Stimulated activated effector memory CD8-positive, alpha-beta T cell treated with anti-CD3 and anti-CD28 coated beads, Interleukin-12 subunit alpha, Interleukin-12 subunit beta, amount 100 ng/mL, for 72 hours (primary cell): ENCODE measurements around the gene PET100.

Experiments used
- ATAC-seq: fragments of 150-1000 bp; cut with Tn5 transposase; 2 replicates; pipeline ENCODE4 v1.10.0; 2021
- DNase-seq, 2 donors: peaks; one replicate each; pipeline ENCODE4 v3.0.0; 2021 to 2022; ENCODE audit warnings: low spot score in 2 of 2
- H3K27ac Mint-ChIP-seq: one replicate; pipeline ENCODE4 v1.8.0; 2022; ENCODE audit warnings: mild to moderate bottlenecking, mixed read lengths
- H3K36me3 Mint-ChIP-seq: one replicate; pipeline ENCODE4 v1.8.0; 2022; ENCODE audit warnings: mild to moderate bottlenecking, mixed read lengths
- H3K4me1 Mint-ChIP-seq: one replicate; pipeline ENCODE4 v1.8.0; 2022; ENCODE audit warnings: mixed read lengths
- H3K4me3 Mint-ChIP-seq: one replicate; pipeline ENCODE4 v1.8.0; 2022; ENCODE audit warnings: mild to moderate bottlenecking, mixed read lengths
- H3K9me3 Mint-ChIP-seq: one replicate; pipeline ENCODE4 v1.8.0; 2022; ENCODE audit warnings: mixed read lengths

PET100 gene

DNA sequence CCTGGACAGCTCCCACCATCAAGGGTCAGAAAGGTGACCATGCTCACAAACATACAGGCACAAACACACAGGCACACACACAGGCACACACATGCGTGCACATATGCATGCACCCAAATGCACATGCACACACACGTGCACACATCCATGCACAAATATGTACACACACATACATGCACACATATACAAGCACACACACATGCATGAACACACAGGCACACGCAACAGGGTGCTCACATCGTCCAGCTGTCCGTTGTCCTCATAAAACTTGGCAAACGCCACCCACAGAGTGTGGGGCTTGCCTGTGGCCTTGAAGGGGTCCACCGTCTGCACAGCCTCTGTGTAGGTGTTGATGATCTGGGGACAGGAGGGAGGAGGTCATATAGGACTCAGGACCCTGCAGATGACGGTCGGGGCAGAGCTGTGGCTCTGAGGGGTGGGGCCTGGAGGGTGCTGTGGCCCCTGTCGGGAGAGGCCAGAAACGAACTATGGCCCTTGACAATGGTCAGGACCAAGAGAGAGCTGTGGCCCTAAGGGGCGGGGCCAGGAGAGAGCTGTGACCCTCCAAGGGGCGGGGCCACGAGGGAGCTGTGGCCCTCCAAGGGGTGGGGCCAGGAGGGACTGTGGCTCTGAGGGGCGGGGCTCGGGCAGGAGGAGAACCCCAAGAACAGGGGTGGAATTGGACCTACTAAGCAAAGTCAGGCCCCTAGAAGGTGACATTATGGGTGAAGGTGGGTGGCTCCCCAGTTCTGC is 6.5 kb upstream of the PET100 start:
- Mint-ChIP-seq H3K4me3 (no peak overlapping the region), H3K9me3 (no peaks in the 10 kb centered on the region), H3K36me3 (peaks cover 72% of the 10 kb centered on the region), H3K27ac (no peak overlapping the region), H3K4me1 (peaks cover 6% of the 10 kb centered on the region)
- DNase-seq (no peak), ATAC-seq (no peak)

DNA sequence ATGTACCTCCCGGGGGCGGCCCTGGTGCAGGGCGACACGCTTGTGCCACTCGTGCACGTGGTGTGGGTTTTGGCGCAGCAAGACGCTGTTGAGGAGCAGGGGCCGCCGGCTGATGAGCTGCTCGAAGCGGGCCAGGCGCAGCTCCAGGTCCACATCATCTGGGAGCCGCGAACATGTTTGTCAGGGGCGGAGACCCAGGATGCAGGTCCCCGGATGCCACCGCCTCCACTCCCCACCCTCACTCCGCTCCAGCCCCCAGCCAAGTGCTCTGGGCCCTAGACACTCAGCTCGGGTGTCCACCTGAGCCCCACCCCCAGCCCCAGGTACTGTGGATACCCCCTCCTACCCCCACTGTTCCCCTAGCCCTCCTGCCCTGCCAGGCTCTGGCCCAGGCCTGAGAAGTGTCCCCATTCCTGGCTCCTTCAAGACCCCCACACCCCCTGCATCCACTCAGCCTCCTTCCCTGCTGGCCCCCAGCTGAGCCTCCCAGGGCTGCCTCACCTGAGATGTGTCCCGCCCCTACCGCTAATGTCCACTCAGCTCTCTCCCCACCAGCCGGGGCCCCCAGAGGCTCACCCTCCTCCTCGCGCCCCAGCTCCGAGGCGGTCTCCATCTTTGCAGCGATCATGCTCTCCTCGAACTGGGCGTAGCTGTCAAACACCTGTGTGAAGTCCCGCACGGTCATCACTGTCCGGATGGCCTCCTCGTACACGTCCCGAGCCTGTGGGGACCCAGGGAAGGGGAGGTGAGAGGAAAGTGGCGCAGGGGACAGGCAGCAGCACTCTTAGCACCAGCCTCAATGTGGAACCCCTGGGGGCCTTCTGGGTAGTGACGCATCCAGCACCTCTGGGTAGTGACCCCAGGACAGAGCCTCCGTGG is 5.6 kb upstream of the PET100 start:
- H3K4me3 Mint-ChIP-seq = no peak overlapping the region
- H3K4me1 Mint-ChIP-seq = peaks cover 15% of the 10 kb centered on the region
- H3K9me3 Mint-ChIP-seq = no peaks in the 10 kb centered on the region
- no peak for ATAC-seq
- H3K27ac Mint-ChIP-seq = no peak overlapping the region
- no peak for DNase-seq
- peaks cover 68% of the 10 kb centered on the region for H3K36me3 Mint-ChIP-seq

DNA sequence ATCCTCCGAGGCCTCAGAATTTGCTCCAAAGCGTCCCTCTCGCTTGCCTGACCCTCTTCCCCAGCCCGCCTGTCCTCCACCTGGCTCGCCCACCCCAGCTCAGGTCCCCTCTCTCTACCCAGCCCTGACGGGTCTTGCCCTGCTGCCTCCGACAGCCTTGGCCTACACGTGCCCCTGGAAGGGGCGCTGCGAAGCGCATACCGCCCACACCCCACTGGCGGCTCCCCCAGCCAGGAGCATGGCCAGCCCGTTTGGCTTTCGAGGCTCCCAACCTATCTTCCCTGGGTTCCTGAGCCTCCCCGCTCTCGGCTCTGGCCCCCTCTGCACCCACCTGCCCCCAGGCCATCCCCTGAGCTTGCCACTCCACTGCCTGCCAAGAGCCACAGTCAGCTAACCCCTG is 4.8 kb upstream of the PET100 start:
- Mint-ChIP-seq H3K4me3 (no peak overlapping the region), H3K9me3 (no peaks in the 10 kb centered on the region), H3K36me3 (peaks cover 74% of the 10 kb centered on the region), H3K27ac (no peak overlapping the region), H3K4me1 (peaks cover 23% of the 10 kb centered on the region)
- no peak for ATAC-seq
- no peak for DNase-seq

DNA sequence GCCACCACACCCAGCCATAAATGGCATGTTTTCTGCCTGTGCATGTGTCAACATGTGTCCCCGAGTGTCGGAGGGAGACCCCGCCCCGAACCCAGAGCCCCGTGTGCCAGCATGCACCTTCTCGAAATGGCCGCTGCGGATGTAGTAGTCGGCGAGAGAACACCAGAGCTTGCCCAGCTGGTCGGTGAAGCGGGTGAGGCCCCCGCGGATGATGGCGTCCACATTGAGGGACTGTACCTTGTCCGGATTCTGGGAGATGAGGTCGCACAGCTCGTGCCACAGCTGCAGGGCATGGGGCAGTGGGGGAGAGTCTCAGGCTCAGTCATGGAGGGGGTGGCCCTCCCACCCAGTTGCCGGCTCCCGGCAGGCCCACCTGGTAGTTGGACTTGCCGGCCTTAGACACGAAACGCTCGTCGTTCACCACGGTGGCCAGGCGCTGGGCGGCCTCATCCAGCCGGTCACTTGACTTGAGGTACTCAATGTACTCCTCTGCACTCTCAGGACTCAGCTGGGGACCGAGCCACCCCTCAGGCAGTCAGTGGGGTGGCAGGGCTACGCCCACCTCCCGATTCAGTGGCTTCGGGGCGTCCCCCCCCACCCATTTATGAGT is 3.7 kb upstream of the PET100 start:
- Mint-ChIP-seq H3K4me1 (peaks cover 34% of the 10 kb centered on the region), H3K27ac (no peak overlapping the region), H3K36me3 (peaks cover 76% of the 10 kb centered on the region), H3K4me3 (no peak overlapping the region), H3K9me3 (no peaks in the 10 kb centered on the region)
- ATAC-seq = no peak
- DNase-seq = no peak

DNA sequence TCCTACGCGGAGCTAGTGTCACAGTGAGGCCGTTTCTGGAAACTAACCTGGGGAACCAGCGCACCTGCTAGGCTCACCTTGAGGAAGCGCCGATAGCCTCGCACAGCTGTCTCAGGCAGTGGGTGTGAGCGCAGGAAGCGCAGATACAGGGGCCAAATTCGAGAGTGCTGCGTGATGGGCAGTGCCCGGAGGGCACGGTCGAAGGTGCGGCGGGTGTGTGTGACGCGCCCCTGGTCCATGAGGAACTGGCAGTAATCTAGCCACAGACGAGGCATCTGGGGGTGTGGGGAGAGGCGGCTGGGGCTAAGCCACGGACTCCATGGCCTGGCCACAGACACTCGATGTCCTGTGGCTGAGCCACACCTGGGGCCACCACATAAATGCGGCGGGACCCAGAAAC is 2.4 kb upstream of the PET100 start:
- Mint-ChIP-seq H3K9me3 (no peaks in the 10 kb centered on the region), H3K27ac (no peak overlapping the region), H3K4me1 (peaks cover 37% of the 10 kb centered on the region), H3K36me3 (peaks cover 76% of the 10 kb centered on the region), H3K4me3 (peak overlapping the region; percentile 6)
- ATAC-seq (no peak), DNase-seq (no peak)

DNA sequence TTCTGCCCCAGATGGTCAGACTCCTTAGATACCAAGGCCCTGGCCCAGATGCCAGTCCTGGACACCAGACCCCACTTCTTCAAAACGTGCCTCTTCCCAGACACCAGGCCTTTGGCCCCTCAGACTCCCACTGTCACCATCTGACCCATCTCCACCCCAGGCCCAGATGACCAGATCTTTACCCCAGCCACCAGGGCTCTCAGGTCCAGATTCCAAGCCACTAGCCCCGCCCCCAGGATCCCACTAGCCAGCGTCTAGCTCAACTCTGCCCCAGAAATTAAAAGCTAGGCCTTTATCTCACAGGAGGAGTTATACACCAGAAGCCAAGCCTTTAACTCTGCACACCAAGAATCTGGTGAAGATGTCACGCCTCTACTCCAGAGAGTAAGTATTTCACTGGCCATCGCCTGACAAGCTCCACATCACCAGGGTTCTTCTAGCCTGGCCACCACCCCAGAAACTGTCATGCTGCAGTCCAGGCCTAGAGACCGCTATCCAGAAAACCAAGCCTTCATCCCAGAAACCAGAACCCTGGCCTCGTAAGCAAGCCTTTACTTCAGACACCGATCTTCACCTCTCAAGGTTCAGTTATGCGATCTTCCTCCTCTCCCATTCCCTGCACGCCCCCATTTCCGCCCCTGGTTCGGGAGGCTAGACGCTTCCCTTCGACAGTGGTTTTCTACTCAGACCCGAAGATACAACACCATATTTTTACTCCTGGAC is 843 bp upstream of the PET100 start:
- H3K36me3 Mint-ChIP-seq = peaks cover 73% of the 10 kb centered on the region
- ATAC-seq (no peak), DNase-seq (no peak)
- no peaks in the 10 kb centered on the region for H3K9me3 Mint-ChIP-seq
- H3K4me3 Mint-ChIP-seq = peak overlapping the region; percentile 95
- H3K4me1 Mint-ChIP-seq = peaks cover 37% of the 10 kb centered on the region
- peak overlapping the region; percentile 99 for H3K27ac Mint-ChIP-seq

DNA sequence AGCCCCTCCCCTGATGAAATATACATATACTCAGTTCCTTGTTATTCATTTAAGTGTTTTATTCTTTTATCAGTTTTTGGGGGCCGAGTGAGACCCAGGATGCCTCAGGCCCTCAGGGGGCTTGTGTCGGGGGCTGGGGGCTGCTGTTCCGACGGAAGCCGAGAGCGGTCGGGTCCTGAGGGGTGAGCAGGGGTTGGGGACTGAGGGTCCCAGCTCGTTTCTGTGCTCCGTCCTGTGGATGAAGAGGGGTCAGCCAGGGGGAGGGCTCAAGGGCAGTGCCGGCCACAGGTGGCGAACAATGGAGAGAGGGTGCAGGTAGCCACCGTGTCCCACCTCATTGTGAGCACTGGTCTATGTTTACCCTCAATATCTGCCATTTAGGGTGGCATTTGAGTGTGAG is 2.0 kb downstream of the PET100 start:
- H3K4me1 Mint-ChIP-seq = peaks cover 53% of the 10 kb centered on the region
- H3K36me3 Mint-ChIP-seq = peaks cover 53% of the 10 kb centered on the region
- no peak for DNase-seq
- no peak for ATAC-seq
- no peaks in the 10 kb centered on the region for H3K9me3 Mint-ChIP-seq
- no peak overlapping the region for H3K4me3 Mint-ChIP-seq
- H3K27ac Mint-ChIP-seq = no peak overlapping the region

DNA sequence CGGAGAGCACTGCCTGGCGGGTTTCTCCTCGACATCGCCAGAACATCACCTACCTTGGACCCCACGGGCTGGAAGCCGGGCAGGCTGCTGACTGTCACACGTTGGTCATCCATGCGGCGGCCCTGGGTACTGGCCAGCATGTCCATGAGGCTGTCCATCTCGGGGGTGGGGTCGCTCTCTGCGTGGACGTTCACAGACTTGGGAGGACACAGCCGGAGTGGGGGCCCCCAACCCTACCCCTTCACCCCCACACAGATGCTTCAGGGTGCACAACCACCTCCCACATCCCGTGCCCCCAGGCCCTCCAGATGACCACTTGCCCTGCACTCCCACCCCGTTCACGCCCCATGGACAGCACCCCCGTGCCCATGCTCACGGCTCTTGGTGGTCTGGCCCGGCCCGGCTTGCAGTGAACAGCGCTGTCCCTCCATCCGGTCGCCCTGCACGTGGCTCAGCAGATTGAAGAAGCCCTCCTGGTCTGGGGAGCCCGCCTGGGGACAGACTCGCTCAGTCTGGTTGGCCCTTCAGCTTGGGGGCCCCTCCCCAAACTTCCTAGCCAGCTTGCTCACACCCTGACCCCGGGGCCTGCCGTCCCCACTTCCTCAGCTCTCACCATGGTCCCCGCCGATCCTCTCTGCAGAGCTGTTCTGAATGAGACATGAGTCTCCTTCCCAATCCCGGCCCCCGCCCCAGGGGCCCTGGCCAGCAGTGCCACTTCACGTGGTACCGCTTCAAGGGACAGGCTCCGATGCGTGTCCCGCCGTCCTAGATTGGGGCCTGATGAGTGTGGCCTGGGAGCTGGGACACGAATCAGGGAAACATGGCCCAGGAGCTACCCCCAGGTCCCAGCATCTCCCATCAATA is 3.0 kb downstream of the PET100 start:
- Mint-ChIP-seq H3K9me3 (no peaks in the 10 kb centered on the region), H3K4me1 (peaks cover 53% of the 10 kb centered on the region), H3K27ac (peak overlapping the region; percentile 52)

DNA sequence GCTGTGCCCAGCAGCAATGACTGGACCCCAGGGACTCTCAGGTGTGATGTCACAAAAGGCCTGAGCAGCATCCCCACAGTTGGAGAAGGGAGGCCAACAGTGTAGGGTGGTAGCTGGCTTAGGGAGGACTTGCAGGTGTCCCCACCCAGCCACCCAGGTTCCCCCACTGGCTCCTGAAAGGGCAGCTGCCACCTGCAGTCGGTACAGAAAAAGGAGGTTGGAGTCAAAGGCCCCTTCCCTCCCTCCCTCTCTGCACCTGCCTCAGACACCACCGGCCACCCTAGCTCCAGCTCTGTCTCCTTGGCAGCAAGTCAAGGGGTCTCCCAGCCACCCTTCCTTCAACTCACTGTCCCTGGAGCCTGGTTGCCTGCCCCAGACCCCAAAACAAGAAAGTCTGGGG is 4.1 kb downstream of the PET100 start, which contains the start of gene PCP2:
Gene PCP2, minus strand, starts transcription at position 22 of the 400 bp plus-strand sequence. CDS start 262 bp downstream, outside the sequence.
- H3K4me3 Mint-ChIP-seq = no peak within 1 kb of the TSS

More for the DNA sequence above, 3.0 kb downstream of the PET100 start:
- H3K4me3 Mint-ChIP-seq = no peak overlapping the region
- H3K36me3 Mint-ChIP-seq = peaks cover 52% of the 10 kb centered on the region
- no peak for DNase-seq
- ATAC-seq = no peak

DNA sequence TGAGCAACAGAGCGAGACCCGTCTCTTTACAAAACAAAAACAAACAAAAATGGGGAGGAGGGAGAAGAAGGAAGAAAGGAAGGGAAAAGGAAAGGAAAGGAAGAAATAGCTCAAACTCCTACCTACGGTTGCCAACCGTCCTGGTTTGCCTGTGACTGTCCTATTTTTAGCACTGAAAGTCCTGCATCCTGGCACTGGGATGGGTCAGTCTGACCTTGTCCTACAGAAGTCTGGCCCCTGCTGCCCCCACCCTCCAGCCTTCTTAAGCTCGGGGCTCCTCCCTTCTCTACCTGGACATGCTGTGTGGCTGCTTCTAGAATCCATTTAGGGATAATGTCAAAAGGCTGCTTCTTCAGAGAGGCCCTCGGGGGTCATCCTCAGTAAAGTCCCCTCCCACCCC is 6.1 kb downstream of the PET100 start:
- Mint-ChIP-seq H3K9me3 (no peaks in the 10 kb centered on the region), H3K27ac (no peak overlapping the region), H3K36me3 (peaks cover 56% of the 10 kb centered on the region), H3K4me3 (peak overlapping the region; percentile 78), H3K4me1 (peaks cover 49% of the 10 kb centered on the region)
- ATAC-seq = no peak
- DNase-seq = no peak

More for the DNA sequence above, 4.1 kb downstream of the PET100 start, which contains the start of gene PCP2:
- Mint-ChIP-seq H3K27ac (peak within 1 kb of the TSS; percentile 52), H3K4me1 (peaks cover 51% of the 10 kb centered on the region), H3K9me3 (no peaks in the 10 kb centered on the region), H3K36me3 (peaks cover 57% of the 10 kb centered on the region)
- ATAC-seq (no peak), DNase-seq (no peak)

DNA sequence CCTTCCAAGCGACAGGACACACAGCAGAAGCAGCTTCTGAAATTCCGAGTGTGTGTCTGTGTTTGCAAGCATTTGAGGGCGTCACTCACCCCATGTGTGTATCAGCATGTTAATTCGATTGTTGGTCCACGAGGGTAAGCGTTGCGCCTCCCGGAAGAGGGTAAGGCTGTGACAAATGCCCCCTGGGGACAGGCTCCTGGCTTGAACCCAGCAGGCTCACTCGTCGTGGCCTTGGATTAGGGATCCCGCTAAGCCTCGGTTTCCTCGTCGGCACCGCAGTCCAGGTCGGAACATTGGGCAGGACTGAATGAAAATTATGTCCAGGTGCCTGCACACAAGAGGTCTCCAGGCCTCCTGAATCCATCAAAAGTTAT is 6.7 kb downstream of the PET100 start:
- Mint-ChIP-seq H3K27ac (peak overlapping the region; percentile 95), H3K36me3 (peaks cover 57% of the 10 kb centered on the region), H3K4me1 (peaks cover 44% of the 10 kb centered on the region), H3K9me3 (no peaks in the 10 kb centered on the region), H3K4me3 (peak overlapping the region; percentile 78)
- ATAC-seq (no peak), DNase-seq (no peak)

DNA sequence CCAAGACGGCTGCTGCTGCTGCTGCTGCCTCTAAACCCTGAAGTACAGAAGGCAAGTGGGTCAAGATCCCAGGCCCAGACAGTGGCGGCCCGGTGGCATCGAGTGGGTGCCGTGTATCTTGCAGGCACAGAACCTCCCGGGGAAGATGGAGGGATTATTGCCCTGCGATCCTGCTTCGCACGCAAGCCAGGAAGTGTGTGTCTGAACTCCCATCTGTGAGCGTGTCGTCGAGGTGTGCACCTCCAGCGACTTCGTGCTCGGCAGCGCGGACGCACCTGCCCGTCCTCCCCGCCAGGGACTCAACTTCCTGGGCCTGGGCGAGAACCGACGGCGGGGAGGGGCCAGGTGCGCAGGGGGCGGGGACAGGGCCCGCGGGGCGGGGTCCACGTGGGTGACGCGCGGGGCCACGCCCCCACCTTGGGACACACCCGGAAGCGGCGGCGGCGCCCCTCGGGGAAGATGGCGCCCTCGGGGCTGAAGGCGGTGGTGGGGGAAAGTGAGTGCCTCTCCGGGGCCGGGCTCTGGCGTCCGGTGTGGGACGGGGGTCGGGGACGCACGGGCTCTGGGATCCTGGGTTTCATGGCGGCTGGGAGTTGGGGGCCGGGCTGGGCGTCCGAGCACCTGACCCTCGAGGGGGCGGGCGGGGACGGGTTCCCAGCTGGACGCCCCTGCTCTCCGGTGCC is 7.2 kb downstream of the PET100 start, which contains the start of gene STXBP2:
Gene STXBP2, plus strand, starts transcription at position 420 of the 683 bp plus-strand sequence. Its CDS starts 40 bp downstream, at position 460.
- Mint-ChIP-seq H3K4me3 (peak within 1 kb of the TSS; percentile 78), H3K9me3 (no peaks in the 10 kb centered on the region), H3K27ac (peak within 1 kb of the TSS; percentile 95), H3K4me1 (peaks cover 44% of the 10 kb centered on the region), H3K36me3 (peaks cover 53% of the 10 kb centered on the region)
- ATAC-seq (peak; percentile 93), DNase-seq (peak; percentile 88 to 92)

DNA sequence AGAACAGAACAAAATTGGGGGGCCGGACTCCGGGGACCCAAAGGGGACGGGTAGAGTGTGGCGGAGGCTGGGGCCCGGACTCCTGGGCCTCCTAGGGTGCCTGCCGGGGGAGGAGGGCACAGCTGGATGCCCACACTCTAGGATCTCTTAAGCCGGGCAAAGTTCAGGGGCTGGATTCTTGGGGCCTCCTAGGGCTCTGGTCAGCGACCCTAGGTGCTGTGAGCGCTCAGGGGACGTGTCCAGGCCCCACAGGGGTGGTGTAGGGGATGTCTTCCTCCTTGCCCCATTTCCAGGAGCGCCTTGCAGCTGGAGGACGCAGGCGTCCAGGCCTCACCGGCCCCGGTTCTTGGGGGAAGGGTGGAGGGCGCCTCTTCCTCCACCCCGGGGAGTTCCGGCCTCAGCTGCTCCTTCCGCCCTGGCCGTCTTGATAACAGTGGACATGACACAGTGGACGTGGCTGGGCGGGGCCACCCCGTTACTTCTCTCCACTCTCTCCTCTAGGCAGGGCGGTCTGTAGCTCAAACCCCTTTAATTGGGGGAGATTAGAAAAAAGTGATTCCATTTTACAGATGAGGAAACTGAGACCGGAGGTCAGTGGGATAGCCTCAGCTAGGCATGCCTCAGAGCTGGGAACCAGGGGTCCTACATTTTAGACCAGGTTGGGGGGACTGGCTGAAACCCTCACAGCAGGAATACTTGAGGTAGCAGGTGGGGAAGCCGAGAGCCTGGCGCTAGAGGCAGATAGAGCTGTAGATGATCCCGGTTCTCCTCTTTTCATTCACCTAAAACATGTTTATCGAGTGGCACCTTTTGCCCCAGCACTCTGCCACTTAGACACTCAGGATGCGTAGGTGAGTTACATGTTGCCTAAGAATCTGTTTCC is 8.0 kb downstream of the PET100 start:
- Mint-ChIP-seq H3K4me1 (peaks cover 44% of the 10 kb centered on the region), H3K27ac (peak overlapping the region; percentile 95), H3K36me3 (peaks cover 48% of the 10 kb centered on the region), H3K9me3 (no peaks in the 10 kb centered on the region), H3K4me3 (peak overlapping the region; percentile 78)
- DNase-seq (peak in 1 of 2 donors; percentile 71), ATAC-seq (peak; percentile 25)
